ENCODE results near the gene TRABD2B. TPM values are rescaled to one million over a fixed set of nuclear protein-coding genes. Genes with fewer than 3 reads are reported as not detected.

TRABD2B gene
- total and polyA plus RNA-seq, 2 donors from 2014 or later = 19.8 to 62.0 TPM

GRCh38 chr1:47727697-47728085 lies 269.5 kb downstream of the TRABD2B start:
- intact Hi-C loops (cut with DNase I) = loop anchor here (10.0 kb wide), 1 partner anchor 543 kb away; no protein-coding TSS in a partner anchor
- no peak for FAIRE-seq

GRCh38 chr1:47727051-47727696 lies 270.0 kb downstream of the TRABD2B start:
- Histone ChIP-seq H3K9me3 (ENCODE audit: control insufficient read depth in 2 of 3, insufficient read depth in 1 of 3, low read length in 3 of 3) (no peaks in the 10 kb centered on the region), H3K9ac (ENCODE audit: low read length in 3 of 3) (no peak overlapping the region), H3K27ac (ENCODE audit: low read depth in 2 of 2, low read length in 2 of 2) (no peak overlapping the region), H3K4me1 (ENCODE audit: control insufficient read depth in 2 of 3, insufficient read depth in 2 of 3, low read depth in 1 of 3, low read length in 3 of 3) (peaks cover 0 to 5% (median 0%) of the 10 kb centered on the region in 3 donors), H3K36me3 (ENCODE audit: control insufficient read depth in 2 of 3, insufficient read depth in 3 of 3, low read length in 3 of 3) (no peaks in the 10 kb centered on the region), H3K27me3 (ENCODE audit: control insufficient read depth, insufficient read depth, low read length) (peaks cover 3% of the 10 kb centered on the region), H3K4me3 (ENCODE audit: low read length in 3 of 3) (no peak overlapping the region)
- FAIRE-seq = no peak
- no peak for DNase-seq
- intact Hi-C loops (cut with DNase I) = loop anchor here (10.0 kb wide), 1 partner anchor 542 kb away; no protein-coding TSS in a partner anchor
- no peak for TF ChIP-seq CTCF (IDR thresholded peaks at IDR 0.05; ENCODE audit: borderline replicate concordance, extremely low read depth, insufficient read depth)

More at GRCh38 chr1:47727697-47728085, 269.5 kb downstream of the TRABD2B start:
- Histone ChIP-seq H3K36me3 (ENCODE audit: control insufficient read depth in 2 of 3, insufficient read depth in 3 of 3, low read length in 3 of 3) (no peaks in the 10 kb centered on the region), H3K4me3 (ENCODE audit: low read length in 3 of 3) (no peak overlapping the region), H3K4me1 (ENCODE audit: control insufficient read depth in 2 of 3, insufficient read depth in 2 of 3, low read depth in 1 of 3, low read length in 3 of 3) (peaks cover 0 to 5% (median 0%) of the 10 kb centered on the region in 3 donors), H3K27me3 (ENCODE audit: control insufficient read depth, insufficient read depth, low read length) (peaks cover 3% of the 10 kb centered on the region), H3K9me3 (ENCODE audit: control insufficient read depth in 2 of 3, insufficient read depth in 1 of 3, low read length in 3 of 3) (no peaks in the 10 kb centered on the region), H3K9ac (ENCODE audit: low read length in 3 of 3) (no peak overlapping the region), H3K27ac (ENCODE audit: low read depth in 2 of 2, low read length in 2 of 2) (no peak overlapping the region)
- no peak for TF ChIP-seq CTCF (IDR thresholded peaks at IDR 0.05; ENCODE audit: borderline replicate concordance, extremely low read depth, insufficient read depth)
- no peak for DNase-seq

GRCh38 chr1:47725992-47726855 lies 271.0 kb downstream of the TRABD2B start:
- intact Hi-C loops (cut with DNase I) = loop anchor here (10.0 kb wide), 1 partner anchor 541 kb away; no protein-coding TSS in a partner anchor
- Histone ChIP-seq H3K9ac (ENCODE audit: low read length in 3 of 3) (peak overlapping the region in 1 of 3 donors; percentile 4), H3K4me1 (ENCODE audit: control insufficient read depth in 2 of 3, insufficient read depth in 2 of 3, low read depth in 1 of 3, low read length in 3 of 3) (peaks cover 0 to 5% (median 0%) of the 10 kb centered on the region in 3 donors), H3K27me3 (ENCODE audit: control insufficient read depth, insufficient read depth, low read length) (peaks cover 3% of the 10 kb centered on the region), H3K4me3 (ENCODE audit: low read length in 3 of 3) (peak overlapping the region in 1 of 3 donors; percentile 16), H3K9me3 (ENCODE audit: control insufficient read depth in 2 of 3, insufficient read depth in 1 of 3, low read length in 3 of 3) (no peaks in the 10 kb centered on the region), H3K27ac (ENCODE audit: low read depth in 2 of 2, low read length in 2 of 2) (no peak overlapping the region), H3K36me3 (ENCODE audit: control insufficient read depth in 2 of 3, insufficient read depth in 3 of 3, low read length in 3 of 3) (no peaks in the 10 kb centered on the region)
- DNase-seq (peak; percentile 86 to 93 (median 89)), FAIRE-seq (peak; percentile 68)
- peak; percentile 90 for TF ChIP-seq CTCF (IDR thresholded peaks at IDR 0.05; ENCODE audit: borderline replicate concordance, extremely low read depth, insufficient read depth)

All from kidney (tissue), 14 donors.